Measurements from ENCODE around the gene SMIM3. TPM values are rescaled to one million over a fixed set of nuclear protein-coding genes. Genes with fewer than 3 reads are reported as not detected.

The SMIM3 gene
- total RNA-seq, 4 donors from 2014 or later = 35.9 to 58.3 (median 47.9) TPM

DNA sequence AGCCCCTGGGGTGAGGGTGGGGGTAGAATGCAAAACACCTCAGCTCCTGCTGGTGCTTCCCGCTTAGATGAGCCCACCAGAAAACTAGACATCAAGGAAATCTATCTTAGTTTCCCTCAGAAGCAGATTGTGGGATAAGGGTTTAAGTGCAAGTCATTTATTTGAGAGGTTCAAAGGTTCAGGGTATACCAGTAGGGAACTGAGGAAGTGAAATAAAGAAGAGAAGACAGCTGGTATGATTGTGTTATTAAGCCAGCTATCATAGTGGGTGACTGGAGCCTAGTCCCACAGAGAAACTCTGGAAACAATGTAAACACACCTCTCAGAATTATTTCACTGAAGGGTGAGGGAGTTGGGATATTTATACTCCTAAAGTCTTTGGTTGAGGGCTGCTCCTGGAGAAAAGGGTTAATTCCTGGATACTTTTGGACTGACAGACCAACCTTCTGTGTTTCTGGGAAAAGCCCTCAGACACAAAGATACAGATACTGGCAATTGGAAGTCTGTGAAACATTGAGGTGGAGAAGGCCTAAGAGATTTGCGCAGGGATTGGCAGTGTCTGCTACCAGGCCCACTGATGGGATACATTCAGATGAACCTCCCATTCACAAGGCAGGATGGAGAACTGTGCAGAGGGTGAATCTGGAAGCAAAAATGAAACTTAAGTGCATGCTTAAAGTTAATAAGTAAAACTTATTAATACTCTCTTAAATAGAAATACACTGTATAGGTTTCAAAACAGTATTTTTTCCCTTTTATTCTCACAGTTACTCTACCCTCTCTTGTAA lies 13.4 kb upstream of the SMIM3 start:
- Histone ChIP-seq H3K9me3 (no peaks in the 10 kb centered on the region), H3K27me3 (no peaks in the 10 kb centered on the region), H3K27ac (peak overlapping the region in 2 of 4 donors; percentile 56 to 59), H3K36me3 (no peaks in the 10 kb centered on the region), H3K4me3 (no peak overlapping the region), H3K4me1 (peaks cover 0 to 6% (median 0%) of the 10 kb centered on the region in 3 donors)
- ATAC-seq = no peak
- no peak for TF ChIP-seq POLR2A (IDR thresholded peaks at IDR 0.05)
- TF ChIP-seq POLR2AphosphoS5 (IDR thresholded peaks at IDR 0.05) = no peak
- TF ChIP-seq EP300 (IDR thresholded peaks at IDR 0.05) = no peak
- TF ChIP-seq, protein P1, sequence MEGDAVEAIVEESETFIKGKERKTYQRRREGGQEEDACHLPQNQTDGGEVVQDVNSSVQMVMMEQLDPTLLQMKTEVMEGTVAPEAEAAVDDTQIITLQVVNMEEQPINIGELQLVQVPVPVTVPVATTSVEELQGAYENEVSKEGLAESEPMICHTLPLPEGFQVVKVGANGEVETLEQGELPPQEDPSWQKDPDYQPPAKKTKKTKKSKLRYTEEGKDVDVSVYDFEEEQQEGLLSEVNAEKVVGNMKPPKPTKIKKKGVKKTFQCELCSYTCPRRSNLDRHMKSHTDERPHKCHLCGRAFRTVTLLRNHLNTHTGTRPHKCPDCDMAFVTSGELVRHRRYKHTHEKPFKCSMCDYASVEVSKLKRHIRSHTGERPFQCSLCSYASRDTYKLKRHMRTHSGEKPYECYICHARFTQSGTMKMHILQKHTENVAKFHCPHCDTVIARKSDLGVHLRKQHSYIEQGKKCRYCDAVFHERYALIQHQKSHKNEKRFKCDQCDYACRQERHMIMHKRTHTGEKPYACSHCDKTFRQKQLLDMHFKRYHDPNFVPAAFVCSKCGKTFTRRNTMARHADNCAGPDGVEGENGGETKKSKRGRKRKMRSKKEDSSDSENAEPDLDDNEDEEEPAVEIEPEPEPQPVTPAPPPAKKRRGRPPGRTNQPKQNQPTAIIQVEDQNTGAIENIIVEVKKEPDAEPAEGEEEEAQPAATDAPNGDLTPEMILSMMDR (IDR thresholded peaks at IDR 0.05) = no peak
- 82 to 100% methylated on average over 1 to 2 of the region's 2 CpGs for WGBS, 2 donors (ENCODE audit: low coverage in 1 of 2)

DNA sequence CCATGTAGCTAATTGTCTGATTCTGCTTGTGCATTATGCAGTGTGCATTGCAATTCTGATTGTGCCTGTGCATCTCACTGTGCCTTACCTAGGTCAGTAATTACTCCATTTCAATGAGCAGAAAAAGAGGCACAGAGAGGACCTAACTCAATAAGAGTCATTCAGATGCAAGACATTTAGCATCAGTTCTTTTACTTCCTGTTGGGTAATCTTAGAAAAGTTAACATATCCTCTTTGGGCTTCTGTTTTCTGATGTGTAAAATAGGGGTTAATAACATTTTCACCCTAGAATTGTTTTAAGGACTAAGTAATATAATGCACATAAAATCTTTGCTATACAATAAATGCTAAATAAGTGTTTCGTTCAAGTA lies 12.8 kb upstream of the SMIM3 start:
- no peak for ATAC-seq
- WGBS, 2 donors (ENCODE audit: low coverage in 1 of 2) = 73 to 88% methylated on average over 1 of the region's 1 CpG
- peak overlapping the region in 1 of 4 donors; percentile 59 for H3K27ac ChIP-seq
- H3K36me3 ChIP-seq = no peaks in the 10 kb centered on the region
- H3K27me3 ChIP-seq = no peaks in the 10 kb centered on the region
- TF ChIP-seq EP300 (IDR thresholded peaks at IDR 0.05) (no peak), POLR2A (IDR thresholded peaks at IDR 0.05) (no peak)
- H3K4me1 ChIP-seq = peaks cover 0 to 6% (median 0%) of the 10 kb centered on the region in 3 donors
- H3K4me3 ChIP-seq = no peak overlapping the region
- H3K9me3 ChIP-seq = no peaks in the 10 kb centered on the region

DNA sequence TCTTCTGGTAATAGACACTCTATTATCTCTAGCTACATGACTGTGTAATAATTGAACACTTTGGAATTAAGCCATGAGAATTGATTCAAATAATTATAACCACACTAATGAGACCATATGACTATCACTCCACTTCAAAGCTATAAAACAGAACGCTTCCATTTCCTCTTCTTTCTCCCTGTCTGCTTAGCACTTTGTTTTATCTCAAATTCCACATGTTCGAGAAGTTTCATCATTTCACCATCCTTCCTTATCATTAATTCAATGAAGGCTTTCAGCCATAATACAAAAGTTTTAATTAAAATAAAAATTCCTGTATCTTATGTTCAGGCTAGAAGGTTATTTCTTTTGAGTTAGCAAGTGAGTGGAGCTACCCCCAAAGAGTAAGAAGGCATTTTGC lies 12.3 kb upstream of the SMIM3 start:
- no peaks in the 10 kb centered on the region for H3K9me3 ChIP-seq
- H3K36me3 ChIP-seq = no peaks in the 10 kb centered on the region
- 50 to 72% methylated on average over 2 of the region's 2 CpGs for WGBS, 2 donors (ENCODE audit: low coverage in 1 of 2)
- TF ChIP-seq EP300 (IDR thresholded peaks at IDR 0.05) (no peak), POLR2A (IDR thresholded peaks at IDR 0.05) (no peak)
- no peaks in the 10 kb centered on the region for H3K27me3 ChIP-seq
- no peak overlapping the region for H3K4me3 ChIP-seq
- no peak overlapping the region for H3K27ac ChIP-seq
- no peak for ATAC-seq
- peaks cover 0 to 6% (median 0%) of the 10 kb centered on the region in 3 donors for H3K4me1 ChIP-seq

DNA sequence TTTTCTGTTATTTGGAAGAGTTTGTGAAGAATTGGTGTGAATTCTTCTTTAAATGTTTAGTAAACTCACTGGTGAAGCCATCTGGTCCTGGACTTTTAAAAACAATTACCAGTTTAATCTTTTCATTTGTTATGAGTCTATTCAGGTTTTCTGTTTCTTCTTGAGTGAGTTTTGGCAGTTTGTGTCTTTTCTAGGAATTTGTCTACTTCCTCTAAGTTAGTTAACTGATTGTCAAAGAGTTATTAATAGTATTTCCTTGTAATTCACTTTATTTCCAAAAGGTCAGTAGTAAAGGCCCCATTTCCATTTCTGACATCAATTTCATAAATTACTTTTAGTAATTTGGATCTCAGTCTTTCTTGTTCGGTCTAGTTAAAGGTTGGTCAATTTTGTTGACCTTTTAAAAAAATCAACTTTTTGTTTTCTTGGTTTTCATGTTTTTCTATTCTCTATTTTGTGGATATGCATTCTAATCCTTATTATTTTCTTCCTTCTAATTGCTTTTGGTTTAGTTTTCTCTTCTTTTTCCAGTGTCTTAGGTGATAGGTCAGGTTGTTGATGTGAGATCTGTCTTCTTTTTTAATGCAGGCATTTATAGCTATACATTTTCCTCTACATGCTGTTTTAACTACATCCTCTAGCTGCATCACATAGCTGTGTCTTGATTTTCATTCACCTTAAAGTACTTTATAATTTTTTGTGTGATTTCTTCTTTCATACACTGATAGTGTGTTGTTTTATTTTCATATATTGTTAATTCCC lies 7.3 kb upstream of the SMIM3 start:
- Histone ChIP-seq H3K27ac (no peak overlapping the region), H3K9me3 (no peaks in the 10 kb centered on the region), H3K4me1 (no peaks in the 10 kb centered on the region), H3K4me3 (no peak overlapping the region), H3K36me3 (no peaks in the 10 kb centered on the region), H3K27me3 (no peaks in the 10 kb centered on the region)
- 47 to 60% methylated on average over 1 of the region's 1 CpG for WGBS, 2 donors (ENCODE audit: low coverage in 1 of 2)
- TF ChIP-seq, protein P1 (IDR thresholded peaks at IDR 0.05) = no peak
- TF ChIP-seq EP300 (IDR thresholded peaks at IDR 0.05) (no peak), POLR2AphosphoS5 (IDR thresholded peaks at IDR 0.05) (no peak), POLR2A (IDR thresholded peaks at IDR 0.05) (no peak)
- no peak for ATAC-seq

DNA sequence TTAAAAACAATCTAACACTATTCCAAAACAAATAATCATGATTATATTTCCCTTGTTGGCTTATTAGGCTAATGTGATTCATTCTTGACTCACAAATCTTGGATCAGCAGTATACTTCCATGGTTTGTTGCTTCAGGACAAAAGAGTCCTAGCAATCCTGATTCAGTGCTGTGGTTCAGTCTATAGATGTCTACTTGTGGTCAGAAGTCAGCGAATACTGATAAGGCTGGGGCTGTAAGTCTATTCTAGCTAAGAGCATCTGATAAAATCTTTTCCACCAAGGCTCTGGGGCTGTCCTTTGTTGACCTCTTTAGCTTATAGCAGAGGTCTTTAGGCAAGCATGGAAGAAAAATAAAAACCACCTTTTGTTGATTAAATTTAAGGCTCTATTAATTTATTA lies 4.4 kb upstream of the SMIM3 start:
- whole genome bisulfite sequencing, 2 donors (ENCODE audit: low coverage in 1 of 2) = 67 to 70% methylated on average over 1 of the region's 1 CpG
- Histone ChIP-seq H3K9me3 (no peaks in the 10 kb centered on the region), H3K4me1 (peaks cover 4 to 9% (median 6%) of the 10 kb centered on the region in 3 donors), H3K27me3 (no peaks in the 10 kb centered on the region), H3K27ac (no peak overlapping the region), H3K4me3 (no peak overlapping the region), H3K36me3 (no peaks in the 10 kb centered on the region)
- ATAC-seq = no peak
- no peak for TF ChIP-seq EP300 (IDR thresholded peaks at IDR 0.05)

DNA sequence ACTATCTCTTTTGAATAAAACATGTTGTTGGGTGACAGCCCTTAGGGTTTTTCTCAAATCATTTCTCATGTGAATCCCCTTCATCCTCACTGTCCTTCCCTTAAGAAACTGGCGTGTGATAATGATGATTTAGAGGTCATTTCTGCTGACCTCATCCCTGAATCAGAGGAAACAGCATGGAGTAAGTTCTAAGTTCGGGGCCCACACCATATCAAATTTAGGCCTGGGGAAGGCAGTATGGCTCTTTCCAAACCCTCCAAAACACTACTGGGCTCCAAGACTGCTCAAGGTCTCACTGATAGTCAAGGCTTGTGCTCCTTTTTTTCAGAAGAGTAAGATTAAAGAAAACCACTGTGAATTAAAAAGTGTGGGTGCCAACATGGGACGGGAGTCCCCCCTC lies 872 bp upstream of the SMIM3 start:
- no peak for ATAC-seq
- 46 to 53% methylated on average over 2 to 3 of the region's 3 CpGs for WGBS, 2 donors (ENCODE audit: low coverage in 1 of 2)
- Histone ChIP-seq H3K9me3 (no peaks in the 10 kb centered on the region), H3K27me3 (no peaks in the 10 kb centered on the region), H3K4me1 (peaks cover 18 to 45% (median 27%) of the 10 kb centered on the region in 3 donors), H3K27ac (peak overlapping the region; percentile 92 to 96 (median 95)), H3K36me3 (no peaks in the 10 kb centered on the region), H3K4me3 (peak overlapping the region; percentile 75 to 82)
- TF ChIP-seq EP300 (IDR thresholded peaks at IDR 0.05) = no peak
- TF ChIP-seq POLR2A (IDR thresholded peaks at IDR 0.05) = no peak
- TF ChIP-seq, protein P1 (IDR thresholded peaks at IDR 0.05) = no peak
- TF ChIP-seq POLR2AphosphoS5 (IDR thresholded peaks at IDR 0.05) = no peak

All from gastroesophageal sphincter (tissue), 4 donors.